ENCODE measurements around the gene GSTA1.
"Not testable (repeated sequence)": the region's sequence is repeated elsewhere in the genome, so short reads cannot be mapped to it uniquely, and the experiment has no call there.

GSTA1 gene

GRCh38 chr6:52803668-52804255, at the start of gene GSTA1:
Gene GSTA1, minus strand, starts transcription at chr6:52803816. Its CDS starts 4,549 bp downstream, at chr6:52799267.
- not testable (repeated sequence) for DNase-seq (ENCODE audit: low spot score)

GRCh38 chr6:52849137-52849536, 45.5 kb upstream of the GSTA1 start:
- DNase-seq (ENCODE audit: low spot score): no peak

GRCh38 chr6:52846002-52846401, 42.4 kb upstream of the GSTA1 start:
- no peak for DNase-seq (ENCODE audit: low spot score)

GRCh38 chr6:52843605-52844004, 40.0 kb upstream of the GSTA1 start:
- no peak for DNase-seq (ENCODE audit: low spot score)

- no peak for DNase-seq (ENCODE audit: low spot score)
Observed at GRCh38 chr6:52840763-52841585, 37.4 kb upstream of the GSTA1 start, which contains the start of gene GSTA5. Gene GSTA5, minus strand, starts transcription at chr6:52840813.

GRCh38 chr6:52839124-52840055, 35.8 kb upstream of the GSTA1 start:
- peak; percentile 30 for DNase-seq (ENCODE audit: low spot score)

GRCh38 chr6:52834481-52834880, 30.9 kb upstream of the GSTA1 start:
- no peak for DNase-seq (ENCODE audit: low spot score)

- not testable (repeated sequence) for DNase-seq (ENCODE audit: low spot score)
Observed at GRCh38 chr6:52830869-52831268, 27.3 kb upstream of the GSTA1 start.

GRCh38 chr6:52829046-52829817, 25.6 kb upstream of the GSTA1 start:
- no peak for DNase-seq (ENCODE audit: low spot score)

GRCh38 chr6:52828621-52829020, 25.0 kb upstream of the GSTA1 start:
- not testable (repeated sequence) for DNase-seq (ENCODE audit: low spot score)

GRCh38 chr6:52827073-52827783, 23.6 kb upstream of the GSTA1 start:
- DNase-seq (ENCODE audit: low spot score): not testable (repeated sequence)

GRCh38 chr6:52826513-52826912, 22.9 kb upstream of the GSTA1 start:
- no peak for DNase-seq (ENCODE audit: low spot score)

- not testable (repeated sequence) for DNase-seq (ENCODE audit: low spot score)
Observed at GRCh38 chr6:52825900-52826459, 22.4 kb upstream of the GSTA1 start.

GRCh38 chr6:52825270-52825793, 21.7 kb upstream of the GSTA1 start:
- DNase-seq (ENCODE audit: low spot score): not testable (repeated sequence)

- no peak for DNase-seq (ENCODE audit: low spot score)
Observed at GRCh38 chr6:52821842-52822241, 18.2 kb upstream of the GSTA1 start.

GRCh38 chr6:52820198-52820597, 16.6 kb upstream of the GSTA1 start:
- no peak for DNase-seq (ENCODE audit: low spot score)

GRCh38 chr6:52815167-52816092, 11.8 kb upstream of the GSTA1 start:
- peak; percentile 21 for DNase-seq (ENCODE audit: low spot score)

- not testable (repeated sequence) for DNase-seq (ENCODE audit: low spot score)
Observed at GRCh38 chr6:52814545-52814944, 10.9 kb upstream of the GSTA1 start.

- not testable (repeated sequence) for DNase-seq (ENCODE audit: low spot score)
Observed at GRCh38 chr6:52809777-52810176, 6.2 kb upstream of the GSTA1 start.

Data from pons (tissue), 1 donor.